ENCODE results near the gene OR10H5. TPM values are rescaled to one million over a fixed set of nuclear protein-coding genes. Genes with fewer than 3 reads are reported as not detected.

The OR10H5 gene
- total and polyA plus RNA-seq, 2 experiments from 2014 or later: not detected

- Mint-ChIP-seq H3K9me3 (peaks cover 14% of the 10 kb centered on the region), H3K36me3 (ENCODE audit: low read depth) (peaks cover 28% of the 10 kb centered on the region), H3K4me3 (no peak overlapping the region), H3K4me1 (no peaks in the 10 kb centered on the region), H3K27me3 (ENCODE audit: insufficient read depth, low read depth, poor library complexity) (peaks cover 4% of the 10 kb centered on the region), H3K27ac (no peak overlapping the region)
- no peaks in the 10 kb centered on the region; the same call in 1 of the 2 replicates for H3K36me3 ChIP-seq (ENCODE audit: insufficient read depth)
- H3K27me3 ChIP-seq (ENCODE audit: insufficient read depth): no peaks in the 10 kb centered on the region
- no peak overlapping the region for H3K4me3 ChIP-seq
- no peaks in the 10 kb centered on the region for H4K20me1 ChIP-seq (replicated peaks; ENCODE audit: insufficient read depth)
- no peak overlapping the region for H3K4me2 ChIP-seq
- DNase-seq (ENCODE audit: low spot score): no peak
- no peaks in the 10 kb centered on the region for H3F3A ChIP-seq (replicated peaks; ENCODE audit: low read depth)
- no peak overlapping the region for H3K27ac ChIP-seq (ENCODE audit: low read depth)
- no peak for ATAC-seq
- no peaks in the 10 kb centered on the region for H3K9me2 ChIP-seq (ENCODE audit: insufficient read depth)
- no peak overlapping the region for H2AFZ ChIP-seq
- H3K4me1 ChIP-seq (ENCODE audit: insufficient read depth): no peaks in the 10 kb centered on the region
- TF ChIP-seq ZNF462 (CRISPR knock-in tag; IDR thresholded peaks at IDR 0.05) (no peak), EZH2 (IDR thresholded peaks at IDR 0.05; ENCODE audit: low read depth, unreplicated experiment) (no peak), ZNF114 (CRISPR knock-in tag; IDR thresholded peaks at IDR 0.05) (no peak), EZH2phosphoT487 (IDR thresholded peaks at IDR 0.05; ENCODE audit: unreplicated experiment) (no peak), JUNB (IDR thresholded peaks at IDR 0.05; ENCODE audit: unreplicated experiment) (no peak)
- TF ChIP-seq, protein P1, sequence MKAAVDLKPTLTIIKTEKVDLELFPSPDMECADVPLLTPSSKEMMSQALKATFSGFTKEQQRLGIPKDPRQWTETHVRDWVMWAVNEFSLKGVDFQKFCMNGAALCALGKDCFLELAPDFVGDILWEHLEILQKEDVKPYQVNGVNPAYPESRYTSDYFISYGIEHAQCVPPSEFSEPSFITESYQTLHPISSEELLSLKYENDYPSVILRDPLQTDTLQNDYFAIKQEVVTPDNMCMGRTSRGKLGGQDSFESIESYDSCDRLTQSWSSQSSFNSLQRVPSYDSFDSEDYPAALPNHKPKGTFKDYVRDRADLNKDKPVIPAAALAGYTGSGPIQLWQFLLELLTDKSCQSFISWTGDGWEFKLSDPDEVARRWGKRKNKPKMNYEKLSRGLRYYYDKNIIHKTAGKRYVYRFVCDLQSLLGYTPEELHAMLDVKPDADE (IDR thresholded peaks at IDR 0.05): no peak
- no peaks in the 10 kb centered on the region for H3K79me2 ChIP-seq (replicated peaks; ENCODE audit: insufficient read depth)
These were observed 38.3 kb downstream of the OR10H5 start for GRCh38 chr19:15825753-15826152.

Data from GM23338 (cell line).